HG03159 (cell line): ENCODE data around the gene GLCCI1.

Experiments
- ATAC-seq: cut with Tn5 transposase; IDR thresholded peaks from one replicate; pipeline ENCODE4 v1.9.1; 2021; ENCODE audit warnings: mild to moderate bottlenecking, moderate library complexity; ENCODE audit not compliant: unreplicated experiment

Gene GLCCI1

GRCh38 chr7:7959979-7960670 lies 8.5 kb upstream of the GLCCI1 start:
- ATAC-seq, result peak; percentile 92

GRCh38 chr7:7962851-7963250 lies 5.7 kb upstream of the GLCCI1 start:
- no peak for ATAC-seq

GRCh38 chr7:7964250-7964649 lies 4.3 kb upstream of the GLCCI1 start:
- ATAC-seq, result no peak

- no peak for ATAC-seq
Measured at GRCh38 chr7:7964691-7965090, 3.9 kb upstream of the GLCCI1 start.

GRCh38 chr7:7965301-7965700 lies 3.3 kb upstream of the GLCCI1 start:
- no peak for ATAC-seq

GRCh38 chr7:7966141-7966734 lies 2.4 kb upstream of the GLCCI1 start:
- ATAC-seq, result no peak

- ATAC-seq, result no peak
Measured at GRCh38 chr7:7967886-7968543, 581 bp upstream of the GLCCI1 start.

GRCh38 chr7:7969306-7970236 lies 975 bp downstream of the GLCCI1 start:
- no peak for ATAC-seq

- ATAC-seq, result no peak
Measured at GRCh38 chr7:7970237-7970530, 1.6 kb downstream of the GLCCI1 start.

- ATAC-seq, result no peak
Measured at GRCh38 chr7:7970531-7971307, 2.1 kb downstream of the GLCCI1 start.

- no peak for ATAC-seq
Measured at GRCh38 chr7:7971308-7972040, 2.9 kb downstream of the GLCCI1 start.

- ATAC-seq, result no peak
Measured at GRCh38 chr7:7972128-7972527, 3.5 kb downstream of the GLCCI1 start.

GRCh38 chr7:7972922-7973594 lies 4.5 kb downstream of the GLCCI1 start:
- no peak for ATAC-seq

- no peak for ATAC-seq
Measured at GRCh38 chr7:7976677-7977076, 8.1 kb downstream of the GLCCI1 start.

- ATAC-seq, result no peak
Measured at GRCh38 chr7:7977774-7978173, 9.2 kb downstream of the GLCCI1 start.

GRCh38 chr7:7978860-7979259 lies 10.3 kb downstream of the GLCCI1 start:
- no peak for ATAC-seq

- ATAC-seq, result no peak
Measured at GRCh38 chr7:7979558-7979957, 11.0 kb downstream of the GLCCI1 start.

GRCh38 chr7:7980134-7980533 lies 11.5 kb downstream of the GLCCI1 start:
- ATAC-seq, result no peak

- no peak for ATAC-seq
Measured at GRCh38 chr7:7982904-7983303, 14.3 kb downstream of the GLCCI1 start.
